ENCODE results near the gene XKRX.

GRCh38 chrX:100931218-100931924 is 2.7 kb upstream of the XKRX start:
- TF ChIP-seq POLR2A (IDR thresholded peaks at IDR 0.05) (no peak), CTCF (IDR thresholded peaks at IDR 0.05) (no peak)

All from adrenal gland (tissue), 5 donors.